NCI-H748 (cell line): Measurements from ENCODE around the gene LSM2.

Experiments
- DNase-seq: peaks from one replicate; lab custom pipeline; 2025; ENCODE audit not compliant: unreplicated experiment; lab: John Stamatoyannopoulos, UW

LSM2 gene

DNA sequence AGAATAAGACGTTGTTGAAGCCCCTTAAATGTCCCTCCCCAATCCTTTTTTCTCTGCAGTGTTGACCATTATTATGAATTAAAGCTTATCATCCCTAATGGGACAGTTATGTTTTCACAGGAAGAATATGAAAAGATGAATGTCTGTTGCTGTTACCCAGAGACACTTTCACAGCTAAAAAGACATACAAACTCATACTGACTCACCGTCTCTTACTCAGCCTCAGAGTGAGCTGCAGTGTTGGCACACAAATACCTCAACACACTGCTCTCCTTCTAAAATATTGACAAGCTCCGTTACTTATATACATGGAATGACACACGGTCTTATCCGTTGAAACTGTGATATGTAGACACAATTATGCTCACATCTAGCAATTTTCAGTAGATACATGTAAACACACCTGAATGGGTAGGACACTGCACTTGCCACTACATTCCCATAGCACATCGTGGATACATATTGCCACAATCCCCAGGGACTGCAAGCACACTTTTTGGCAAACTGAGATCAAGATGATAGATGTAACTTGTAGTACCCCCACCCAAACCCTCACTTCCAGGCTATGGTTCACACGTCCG, 53.9 kb downstream of the LSM2 start:
- no peak for DNase-seq

GRCh38 chr6:31750411-31751022, 56.2 kb downstream of the LSM2 start:
- DNase-seq, result no peak

DNA sequence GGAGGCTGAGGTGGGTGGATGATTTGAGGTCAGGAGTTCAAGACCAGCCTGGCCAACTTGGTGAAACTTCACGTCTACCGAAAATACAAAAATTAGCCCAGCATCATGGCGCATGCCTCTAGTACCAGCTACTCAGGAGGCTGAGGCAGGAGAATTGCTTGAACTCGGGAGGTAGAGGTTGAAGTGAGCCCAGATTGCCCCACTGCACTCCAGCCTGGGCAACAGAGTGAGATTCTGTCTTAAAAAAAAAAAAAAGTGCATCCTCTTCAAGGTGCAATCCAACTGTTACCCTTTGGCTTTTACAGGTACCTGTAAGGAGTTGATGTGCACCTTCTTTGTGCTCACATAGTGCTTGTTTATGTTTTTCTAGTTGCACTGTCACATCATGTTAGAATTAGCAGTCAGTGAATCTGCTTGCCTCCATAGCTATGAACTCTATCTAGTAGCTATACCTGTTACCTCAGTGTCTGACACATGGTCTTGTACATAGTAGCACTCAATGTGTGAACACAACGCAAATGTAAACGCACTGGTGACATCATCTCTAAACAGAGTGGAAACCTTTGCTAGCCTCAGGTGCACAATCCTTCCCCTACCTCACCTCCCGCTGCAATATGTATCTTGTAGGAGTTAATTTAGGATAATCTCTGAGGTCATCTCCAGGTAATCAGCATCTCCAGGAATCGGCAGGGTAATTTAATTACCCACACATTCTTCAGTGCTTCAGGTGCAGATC, 57.3 kb downstream of the LSM2 start:
- no peak for DNase-seq
